ENCODE results near the gene ZNF143. TPM values are rescaled to one million over a fixed set of nuclear protein-coding genes. Genes with fewer than 3 reads are reported as not detected.

The ZNF143 gene
- total RNA-seq, 4 donors from 2014 or later = 41.6 to 144 (median 44.3) TPM

GRCh38 chr11:9569588-9570164 is 108.9 kb downstream of the ZNF143 start:
- Histone ChIP-seq H3K36me3 (no peaks in the 10 kb centered on the region), H3K27ac (peak overlapping the region; percentile 94 to 97), H3K4me1 (peaks cover 0 to 4% of the 10 kb centered on the region in 2 donors), H3K9me3 (no peaks in the 10 kb centered on the region), H3K4me3 (no peak overlapping the region), H3K27me3 (no peaks in the 10 kb centered on the region)
- no peak for TF ChIP-seq POLR2A (IDR thresholded peaks at IDR 0.05)
- TF ChIP-seq, protein P1, sequence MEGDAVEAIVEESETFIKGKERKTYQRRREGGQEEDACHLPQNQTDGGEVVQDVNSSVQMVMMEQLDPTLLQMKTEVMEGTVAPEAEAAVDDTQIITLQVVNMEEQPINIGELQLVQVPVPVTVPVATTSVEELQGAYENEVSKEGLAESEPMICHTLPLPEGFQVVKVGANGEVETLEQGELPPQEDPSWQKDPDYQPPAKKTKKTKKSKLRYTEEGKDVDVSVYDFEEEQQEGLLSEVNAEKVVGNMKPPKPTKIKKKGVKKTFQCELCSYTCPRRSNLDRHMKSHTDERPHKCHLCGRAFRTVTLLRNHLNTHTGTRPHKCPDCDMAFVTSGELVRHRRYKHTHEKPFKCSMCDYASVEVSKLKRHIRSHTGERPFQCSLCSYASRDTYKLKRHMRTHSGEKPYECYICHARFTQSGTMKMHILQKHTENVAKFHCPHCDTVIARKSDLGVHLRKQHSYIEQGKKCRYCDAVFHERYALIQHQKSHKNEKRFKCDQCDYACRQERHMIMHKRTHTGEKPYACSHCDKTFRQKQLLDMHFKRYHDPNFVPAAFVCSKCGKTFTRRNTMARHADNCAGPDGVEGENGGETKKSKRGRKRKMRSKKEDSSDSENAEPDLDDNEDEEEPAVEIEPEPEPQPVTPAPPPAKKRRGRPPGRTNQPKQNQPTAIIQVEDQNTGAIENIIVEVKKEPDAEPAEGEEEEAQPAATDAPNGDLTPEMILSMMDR (IDR thresholded peaks at IDR 0.05) = no peak
- intact Hi-C loops (cut with DNase I; ENCODE audit: low total_unique reads) = no loop called here
- no peak for DNase-seq

DNA sequence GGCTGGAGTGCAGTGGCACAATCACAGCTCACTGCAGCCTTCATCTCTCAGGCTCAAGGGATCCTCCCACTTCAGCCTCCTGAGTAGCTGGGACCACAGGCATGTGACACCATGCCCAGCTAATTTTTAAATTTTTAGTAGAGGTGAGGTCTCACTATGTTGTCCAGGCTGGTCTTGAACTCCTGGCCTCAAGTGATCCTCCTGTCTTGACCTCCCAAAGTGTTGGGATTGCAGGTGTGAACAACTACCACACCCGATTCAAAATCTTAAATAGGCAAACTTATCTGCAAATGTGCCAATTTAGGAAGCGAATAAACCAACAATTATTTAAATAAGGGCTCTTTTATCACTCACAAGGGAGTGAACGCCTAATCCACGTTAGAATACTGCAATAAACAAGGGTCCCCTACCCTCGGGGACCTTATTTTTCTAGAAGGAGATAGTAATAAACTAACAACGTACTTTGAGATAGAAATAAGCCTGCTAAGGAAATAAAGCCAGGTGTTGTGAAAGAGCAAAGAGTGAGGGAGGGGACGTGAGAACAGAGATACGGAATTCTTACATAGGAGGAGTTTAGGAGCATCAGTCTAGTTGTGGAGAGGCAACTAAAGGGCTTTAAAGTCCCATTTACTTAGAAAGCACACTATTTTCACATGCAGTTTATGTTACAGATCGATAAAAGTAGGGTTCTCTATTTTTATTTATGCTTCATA is 109.7 kb downstream of the ZNF143 start:
- no peaks in the 10 kb centered on the region for H3K9me3 ChIP-seq
- no peaks in the 10 kb centered on the region for H3K27me3 ChIP-seq
- intact Hi-C loops (cut with DNase I; ENCODE audit: low total_unique reads) = no loop called here
- no peak overlapping the region for H3K4me3 ChIP-seq
- TF ChIP-seq, protein P1 (IDR thresholded peaks at IDR 0.05) = no peak
- TF ChIP-seq POLR2A (IDR thresholded peaks at IDR 0.05) = no peak
- DNase-seq = no peak
- no peaks in the 10 kb centered on the region for H3K36me3 ChIP-seq
- H3K4me1 ChIP-seq = peaks cover 0 to 4% of the 10 kb centered on the region in 2 donors
- peak overlapping the region; percentile 94 to 97 for H3K27ac ChIP-seq

- H3K36me3 ChIP-seq = no peaks in the 10 kb centered on the region
- H3K27me3 ChIP-seq = no peaks in the 10 kb centered on the region
- intact Hi-C loops (cut with DNase I; ENCODE audit: low total_unique reads) = no loop called here
- TF ChIP-seq, protein P1 (IDR thresholded peaks at IDR 0.05) = no peak
- TF ChIP-seq POLR2A (IDR thresholded peaks at IDR 0.05) = no peak
- no peak for DNase-seq
- H3K9me3 ChIP-seq = no peaks in the 10 kb centered on the region
- no peak overlapping the region for H3K27ac ChIP-seq
- peaks cover 0 to 4% of the 10 kb centered on the region in 2 donors for H3K4me1 ChIP-seq
- no peak overlapping the region for H3K4me3 ChIP-seq
Measured at GRCh38 chr11:9571071-9571762, 110.4 kb downstream of the ZNF143 start.

DNA sequence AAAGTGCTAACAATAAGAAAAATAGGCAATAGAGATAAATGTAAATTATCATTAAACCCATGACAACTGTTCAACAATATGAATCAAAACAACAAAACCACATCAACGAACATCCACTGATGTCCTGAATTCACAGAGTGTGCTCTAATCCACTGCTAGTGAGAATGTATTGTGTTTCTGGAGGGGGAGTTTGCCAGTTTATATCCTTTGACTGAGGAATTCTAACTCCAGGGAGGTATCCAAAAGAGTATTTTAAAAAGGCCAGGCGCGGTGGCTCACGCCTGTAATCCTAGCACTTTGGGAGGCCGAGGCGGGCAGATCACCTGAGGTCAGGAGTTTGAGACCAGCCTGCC is 110.9 kb downstream of the ZNF143 start:
- Histone ChIP-seq H3K9me3 (no peaks in the 10 kb centered on the region), H3K4me3 (no peak overlapping the region), H3K27me3 (no peaks in the 10 kb centered on the region), H3K36me3 (no peaks in the 10 kb centered on the region), H3K27ac (peak overlapping the region in 1 of 2 donors; percentile 97), H3K4me1 (no peaks in the 10 kb centered on the region)
- intact Hi-C loops (cut with DNase I; ENCODE audit: low total_unique reads) = no loop called here
- DNase-seq = no peak
- TF ChIP-seq POLR2A (IDR thresholded peaks at IDR 0.05) = no peak
- TF ChIP-seq, protein P1 (IDR thresholded peaks at IDR 0.05) = no peak

Measured in uterus (tissue), 4 donors.